ENCODE data around the gene OR6S1. TPM values are rescaled to one million over a fixed set of nuclear protein-coding genes. Genes with fewer than 3 reads are reported as not detected.

The OR6S1 gene
- total and polyA plus RNA-seq, 10 of the 15 experiments (the other 5 are each of a cell fraction or from before 2014, with no cell fraction given): 0.22 to 0.67 (median 0.43) TPM; not detected in 4

- CTCF ChIA-PET: interaction anchor here (1.6 to 11.0 kb wide), 7 partner anchors 11 to 70 kb away, joined by 7 to 214 read pairs (median 21); no protein-coding TSS in a partner anchor
- no peaks in the 10 kb centered on the region for H3K27me3 ChIP-seq (replicated peaks in 1 of 2; ENCODE audit: control insufficient read depth in 2 of 2, insufficient read depth in 2 of 2, low read length in 1 of 2)
- BruUV-seq (replicated peaks): no TSS peak
- no peak for ATAC-seq
- H3K79me2 ChIP-seq (ENCODE audit: control insufficient read depth, insufficient read depth, low read length): no peaks in the 10 kb centered on the region
- FAIRE-seq: no peak
- SMC1A ChIA-PET (ENCODE audit: uncharacterized antibody, unreplicated experiment): interaction anchor here (0.6 to 8.9 kb wide), 12 partner anchors 11 to 350 kb away, joined by 3 to 150 read pairs (median 12); partner anchors contain the start of genes PARP2 and RNASE11
- no peaks in the 10 kb centered on the region for H3K9me3 ChIP-seq (replicated peaks; ENCODE audit: control insufficient read depth, insufficient read depth, low read length)
- POLR2A ChIA-PET: interaction anchor here (0.6 to 5.6 kb wide), 5 partner anchors 11 to 350 kb away, joined by 3 to 69 read pairs (median 15); partner anchors contain the start of gene PARP2
- WGBS (ENCODE audit: insufficient coverage, insufficient replicate concordance, low lambda C conversion rate, missing lambda C conversion rate): 24% methylated on average over 1 of the region's 1 CpG
- peak overlapping the region; percentile 73; the same call in 1 of the 2 replicates for H3K4me3 ChIP-seq
- in situ Hi-C loops (cut with MboI) (loop anchor here (5.0 kb wide), 3 partner anchors 48 to 348 kb away; partner anchors contain the start of genes CCNB1IP1 and PIP4P1), intact Hi-C loops (cut with micrococcal nuclease; ENCODE audit: unreplicated experiment) (loop anchor here (5.0 kb wide), 2 partner anchors 218 to 268 kb away; partner anchors contain the start of genes PIP4P1 and TEP1)
- no peak for DNase-seq (ENCODE audit: low read depth, low spot score)
- no peak overlapping the region for H3K9ac ChIP-seq (ENCODE audit: control insufficient read depth, insufficient read depth, low read length)
- H3K4me1 ChIP-seq (ENCODE audit: control insufficient read depth, insufficient read depth, low read length): peaks cover 20% of the 10 kb centered on the region
- H2AFZ ChIP-seq (ENCODE audit: control insufficient read depth, low read depth, low read length): peak overlapping the region; percentile 66
- RAD21 ChIA-PET (ENCODE audit: unreplicated experiment): interaction anchor here (0.6 to 8.9 kb wide), 13 partner anchors 10 to 352 kb away, joined by 3 to 156 read pairs (median 7); partner anchors contain the start of gene TEP1
- no peaks in the 10 kb centered on the region for H4K20me1 ChIP-seq (ENCODE audit: control insufficient read depth, insufficient read depth)
- H3K27ac ChIP-seq (ENCODE audit: control insufficient read depth, insufficient read depth): peak overlapping the region; percentile 99; the same call in 1 of the 2 replicates
- no peaks in the 10 kb centered on the region for H3K36me3 ChIP-seq (ENCODE audit: control insufficient read depth in 2 of 2, insufficient read depth in 2 of 2, low read length in 1 of 2)
- H3K4me2 ChIP-seq (ENCODE audit: control insufficient read depth, insufficient read depth): peak overlapping the region; percentile 97
- TF ChIP-seq BCL11A (IDR thresholded peaks at IDR 0.05; ENCODE audit: low read depth, low read length) (no peak), ATF7 (IDR thresholded peaks at IDR 0.05; ENCODE audit: low read depth) (no peak), CHD2 (IDR thresholded peaks at IDR 0.05; ENCODE audit: borderline replicate concordance, low read depth, low read length) (no peak), E2F4 (IDR thresholded peaks at IDR 0.05; ENCODE audit: low read depth, low read length) (no peak), POU2F2 (IDR thresholded peaks at IDR 0.05; ENCODE audit: borderline replicate concordance, low read depth, low read length) (no peak), RELA (IDR thresholded peaks at IDR 0.05; ENCODE audit: borderline replicate concordance, partially characterized antibody) (no peak), NR2C2 (IDR thresholded peaks at IDR 0.05; ENCODE audit: borderline replicate concordance, control insufficient read depth, insufficient read length, low read depth) (no peak), SREBF1 (IDR thresholded peaks at IDR 0.05; ENCODE audit: low read length) (no peak), RAD51 (IDR thresholded peaks at IDR 0.05) (peak; percentile 97), POLR2AphosphoS2 (IDR thresholded peaks at IDR 0.05; ENCODE audit: low read depth, low read length) (no peak), EGR1 (IDR thresholded peaks at IDR 0.05; ENCODE audit: borderline replicate concordance in 1 of 2, low read depth in 2 of 2, low read length in 2 of 2) (no peak), GATAD2B (conservative IDR thresholded peaks at IDR 0.05; ENCODE audit: low read depth) (no peak), CREB1 (IDR thresholded peaks at IDR 0.05; ENCODE audit: low read depth) (no peak), WRNIP1 (IDR thresholded peaks at IDR 0.05; ENCODE audit: borderline replicate concordance, low read depth, low read length) (no peak), IKZF2 (IDR thresholded peaks at IDR 0.05) (peak in 1 of 2 experiments; percentile 37; a peak in 1 of 4 replicates), SIX5 (IDR thresholded peaks at IDR 0.05; ENCODE audit: low read depth, low read length, severe bottlenecking) (no peak), BACH1 (IDR thresholded peaks at IDR 0.05; ENCODE audit: borderline replicate concordance) (no peak), PAX8 (IDR thresholded peaks at IDR 0.05) (no peak), RAD21 (IDR thresholded peaks at IDR 0.05; ENCODE audit: insufficient read depth, low read depth, low read length) (no peak), CREM (IDR thresholded peaks at IDR 0.05; ENCODE audit: low read depth) (no peak), USF2 (IDR thresholded peaks at IDR 0.05; ENCODE audit: borderline replicate concordance, low read depth, low read length) (peak; percentile 67; the same call in 1 of the 2 replicates), MAX (IDR thresholded peaks at IDR 0.05; ENCODE audit: low read depth, low read length) (no peak), TARDBP (IDR thresholded peaks at IDR 0.05; ENCODE audit: borderline replicate concordance) (no peak), NFYA (IDR thresholded peaks at IDR 0.05; ENCODE audit: borderline replicate concordance, low read depth, low read length) (no peak)
Observed at GRCh38 chr14:20679907-20680306, 38.4 kb upstream of the OR6S1 start.

Data from GM12878 (cell line).